Loucy (cell line): Measurements from ENCODE around the gene CFAP157.

ENCODE experiments used
- EZH2phosphoT487 ChIP-seq: fragments of 200-600 bp; IDR thresholded peaks from 2 replicates; pipeline ENCODE4 v1.6.1; 2018; ENCODE audit warnings: antibody characterized with exemption, mild to moderate bottlenecking, moderate library complexity, borderline replicate concordance
- TF ChIP-seq, protein P1 (sequence below): fragments of 200-600 bp; sonication (generic); conservative IDR thresholded peaks from 2 replicates; pipeline ENCODE4 v1.5.1; 2014; ENCODE audit warnings: mild to moderate bottlenecking, antibody characterized with exemption, low read length

DNA sequence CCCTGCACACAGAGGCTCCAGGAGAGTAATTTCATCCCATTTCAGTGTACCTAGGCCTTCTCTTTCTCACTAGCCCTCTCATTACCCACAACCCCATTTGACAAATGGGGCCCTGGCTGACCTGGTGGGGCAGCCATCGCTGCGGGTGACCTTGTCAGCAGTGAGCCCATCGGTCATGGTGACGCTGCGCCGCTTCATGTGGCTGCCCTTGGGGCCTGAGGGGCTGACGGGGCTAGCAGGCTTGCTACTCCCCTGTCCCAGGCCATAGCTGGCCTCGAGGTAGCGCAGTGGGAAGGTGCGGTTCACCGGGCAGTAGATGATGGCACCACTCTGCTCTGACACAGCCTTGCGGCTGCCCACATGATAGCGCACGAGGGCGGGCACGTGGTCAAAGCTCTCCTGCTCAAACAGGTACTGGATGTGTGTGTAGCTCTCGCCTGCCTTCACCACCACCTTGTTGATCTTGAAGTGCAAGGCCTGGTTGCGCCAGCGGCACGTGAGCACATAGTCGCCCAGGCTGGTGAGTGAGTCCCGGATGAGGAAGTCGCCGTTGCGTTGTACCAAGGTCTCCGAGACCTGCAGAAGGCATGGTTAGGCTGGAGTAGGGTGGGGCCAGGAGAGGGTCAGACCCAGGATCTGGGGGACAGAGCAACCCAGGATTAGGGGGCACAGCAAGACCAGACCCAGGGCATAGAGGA lies 42.5 kb downstream of the CFAP157 start:
- TF ChIP-seq, protein P1, sequence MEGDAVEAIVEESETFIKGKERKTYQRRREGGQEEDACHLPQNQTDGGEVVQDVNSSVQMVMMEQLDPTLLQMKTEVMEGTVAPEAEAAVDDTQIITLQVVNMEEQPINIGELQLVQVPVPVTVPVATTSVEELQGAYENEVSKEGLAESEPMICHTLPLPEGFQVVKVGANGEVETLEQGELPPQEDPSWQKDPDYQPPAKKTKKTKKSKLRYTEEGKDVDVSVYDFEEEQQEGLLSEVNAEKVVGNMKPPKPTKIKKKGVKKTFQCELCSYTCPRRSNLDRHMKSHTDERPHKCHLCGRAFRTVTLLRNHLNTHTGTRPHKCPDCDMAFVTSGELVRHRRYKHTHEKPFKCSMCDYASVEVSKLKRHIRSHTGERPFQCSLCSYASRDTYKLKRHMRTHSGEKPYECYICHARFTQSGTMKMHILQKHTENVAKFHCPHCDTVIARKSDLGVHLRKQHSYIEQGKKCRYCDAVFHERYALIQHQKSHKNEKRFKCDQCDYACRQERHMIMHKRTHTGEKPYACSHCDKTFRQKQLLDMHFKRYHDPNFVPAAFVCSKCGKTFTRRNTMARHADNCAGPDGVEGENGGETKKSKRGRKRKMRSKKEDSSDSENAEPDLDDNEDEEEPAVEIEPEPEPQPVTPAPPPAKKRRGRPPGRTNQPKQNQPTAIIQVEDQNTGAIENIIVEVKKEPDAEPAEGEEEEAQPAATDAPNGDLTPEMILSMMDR: no peak
- no peak for TF ChIP-seq EZH2phosphoT487
